ENCODE results near the gene SMAD3. TPM values are rescaled to one million over a fixed set of nuclear protein-coding genes. Genes with fewer than 3 reads are reported as not detected.

The SMAD3 gene
- total RNA-seq: 1 to 10 TPM; 3.4 to 5.0 TPM

GRCh38 chr15:67065531-67066005, at the start of gene SMAD3:
Gene SMAD3 (plus strand): TSS chr15:67065602. CDS start chr15:67066155, 553 bp downstream.

Other genes with a start within 250 kb of the SMAD3 start
- 10 to 100 TPM; 31.0 to 45.3 TPM for gene AAGAB, start 189.1 kb downstream of the SMAD3 start, total RNA-seq
- 1 to 10 TPM; 1.7 to 2.4 TPM for gene IQCH, start 189.2 kb downstream of the SMAD3 start, total RNA-seq

All from melanocyte of skin (primary cell).